HL-60 (cell line): ENCODE measurements around the gene PRSS3.
"Not testable (repeated sequence)": the region's sequence is repeated elsewhere in the genome, so short reads cannot be mapped to it uniquely, and the experiment has no call there.

Experiments
- DNase-seq, 2 experiments: peaks; one replicate each; pipeline ENCODE4 v3.0.0-alpha.2; 2010 to 2020; ENCODE audit warnings: low read depth in 1 of 2, low spot score in 1 of 2
- H3K27ac ChIP-seq: fragments of 250-450 bp; sonication (Bioruptor Pico); replicated peaks from 2 replicates; pipeline ENCODE4 v1.5.1; 2020; ENCODE audit warnings: mild to moderate bottlenecking, moderate library complexity
- H3K27me3 ChIP-seq: fragments of 250-450 bp; sonication (Bioruptor Pico); 2 replicates; pipeline ENCODE4 v1.5.1; 2021; ENCODE audit warnings: mild to moderate bottlenecking, moderate library complexity; ENCODE audit not compliant: insufficient read depth, poor library complexity, severe bottlenecking
- H3K4me3 ChIP-seq: replicated peaks from 2 replicates; pipeline ENCODE4 v1.5.1; 2011; ENCODE audit warnings: mild to moderate bottlenecking, control low read depth, low read length; ENCODE audit not compliant: insufficient read depth
- CTCF ChIP-seq: IDR thresholded peaks from one replicate; pipeline ENCODE4 v1.5.1; 2011; ENCODE audit warnings: low read length, control low read depth, inconsistent platforms; ENCODE audit not compliant: insufficient read depth
- GABPA ChIP-seq: IDR thresholded peaks from 2 replicates; pipeline ENCODE4 v1.6.1; 2012; ENCODE audit warnings: low read depth
- POLR2AphosphoS5 ChIP-seq: IDR thresholded peaks from 2 replicates; pipeline ENCODE4 v1.6.1; 2012; ENCODE audit warnings: low read depth
- REST ChIP-seq: IDR thresholded peaks from 2 replicates; pipeline ENCODE4 v1.6.1; 2012; ENCODE audit warnings: low read depth; ENCODE audit not compliant: insufficient replicate concordance
- SPI1 ChIP-seq: IDR thresholded peaks from 2 replicates; pipeline ENCODE4 v1.6.1; 2012; ENCODE audit warnings: low read depth, mild to moderate bottlenecking, borderline replicate concordance

Gene PRSS3

GRCh38 chr9:33759648-33760047 lies 35.7 kb upstream of the PRSS3 start:
- not testable (repeated sequence) for H3K27me3 ChIP-seq, H3K27ac ChIP-seq, H3K4me3 ChIP-seq
- TF ChIP-seq GABPA (peak; percentile 53; the same call in 1 of the 2 replicates), SPI1 (peak; percentile 37; the same call in 1 of the 2 replicates)
- DNase-seq = peak; percentile 77 to 90

GRCh38 chr9:33762343-33762742 lies 33.0 kb upstream of the PRSS3 start:
- Histone ChIP-seq H3K27ac (no peak overlapping the region), H3K4me3 (no peak overlapping the region), H3K27me3 (no peaks in the 10 kb centered on the region)
- no peak for DNase-seq
- TF ChIP-seq POLR2AphosphoS5 = no peak
- no peak for TF ChIP-seq REST
- no peak for TF ChIP-seq CTCF
- no peak for TF ChIP-seq SPI1
- TF ChIP-seq GABPA = no peak

GRCh38 chr9:33763709-33764108 lies 31.7 kb upstream of the PRSS3 start:
- H3K27me3 ChIP-seq, H3K27ac ChIP-seq, DNase-seq, H3K4me3 ChIP-seq: not testable (repeated sequence)

GRCh38 chr9:33765411-33765810 lies 29.9 kb upstream of the PRSS3 start:
- H3K27ac ChIP-seq = no peak overlapping the region
- no peak for DNase-seq
- TF ChIP-seq CTCF = no peak
- no peak for TF ChIP-seq REST
- no peak for TF ChIP-seq GABPA
- TF ChIP-seq POLR2AphosphoS5 = no peak
- TF ChIP-seq SPI1 = no peak
- no peak overlapping the region for H3K4me3 ChIP-seq
- H3K27me3 ChIP-seq = no peaks in the 10 kb centered on the region

GRCh38 chr9:33770156-33770880 lies 25.0 kb upstream of the PRSS3 start:
- H3K27ac ChIP-seq, H3K27me3 ChIP-seq, H3K4me3 ChIP-seq, DNase-seq: not testable (repeated sequence)

- H3K27ac ChIP-seq, DNase-seq, H3K27me3 ChIP-seq, H3K4me3 ChIP-seq: not testable (repeated sequence)
These were observed 22.2 kb upstream of the PRSS3 start for GRCh38 chr9:33773135-33773534.

DNA sequence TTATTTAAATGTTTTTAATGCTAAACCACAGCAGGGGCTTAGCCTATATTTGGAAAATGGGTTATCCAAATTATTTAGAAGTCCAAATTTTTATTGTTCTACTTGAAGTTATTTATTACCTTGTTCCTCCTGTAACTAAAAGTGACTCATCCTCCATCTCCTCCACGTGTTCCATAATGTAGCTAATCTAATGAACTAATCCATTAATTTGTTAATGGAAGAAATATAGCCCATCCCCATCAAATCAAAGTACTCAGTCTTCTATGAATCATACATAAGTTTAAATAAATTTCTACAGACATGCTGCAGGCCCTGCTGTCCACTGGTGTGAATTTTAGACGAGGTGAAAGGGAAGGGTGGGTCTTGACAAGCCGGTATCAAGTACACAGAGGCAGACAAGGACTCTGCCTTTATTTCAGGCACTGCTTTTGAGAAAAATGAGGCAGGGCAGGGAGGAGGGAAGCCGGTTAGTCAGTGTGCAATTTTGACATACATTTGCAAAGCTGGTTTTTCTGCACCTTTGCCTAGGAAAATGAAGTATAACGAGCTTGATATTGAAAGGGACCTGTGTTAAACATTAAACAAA lies 21.2 kb upstream of the PRSS3 start:
- not testable (repeated sequence) for DNase-seq, H3K4me3 ChIP-seq, H3K27me3 ChIP-seq, H3K27ac ChIP-seq
